GM12878 (cell line): ENCODE data around the gene ARL14. TPM values are rescaled to one million over a fixed set of nuclear protein-coding genes. Genes with fewer than 3 reads are reported as not detected.

Experiments
- ATAC-seq: fragments of 200-7000 bp; cut with Tn5 transposase; 3 replicates; pipeline ENCODE4 v1.9.1; 2020; ENCODE audit warnings: mild to moderate bottlenecking, moderate library complexity
- BruUV-seq: library from RNA; stranded (reverse); fragments of 400-500 nt; replicated peaks from 2 replicates; lab custom pipeline; 2021; lab: Mats Ljungman, UMichigan
- CTCF ChIA-PET: fragments of 300-600 bp; sonication (Branson Sonifier 250); formaldehyde crosslinking; extraction: SDS; loops from one replicate; lab custom pipeline; 2021; ENCODE audit warnings: inconsistent platforms; lab: Yijun Ruan, JAX
- POLR2A ChIA-PET: fragments of 350-600 bp; formaldehyde crosslinking; extraction: SDS; loops from one replicate; lab custom pipeline; 2021; ENCODE audit warnings: inconsistent platforms; lab: Charles Lee
- RAD21 ChIA-PET: fragments of 300-600 bp; sonication (Branson Sonifier 250); formaldehyde crosslinking; loops from one replicate; lab custom pipeline; 2023; ENCODE audit warnings: antibody characterized with exemption; ENCODE audit not compliant: unreplicated experiment; lab: Charles Lee
- SMC1A ChIA-PET: fragments of 300-600 bp; sonication (Branson Sonifier 250); formaldehyde crosslinking; loops from one replicate; lab custom pipeline; 2023; ENCODE audit not compliant: unreplicated experiment, uncharacterized antibody; lab: Charles Lee
- DNase-seq: peaks from one replicate; pipeline ENCODE4 v3.0.0-alpha.2; 2011; ENCODE audit warnings: low read depth, low spot score
- FAIRE-seq: peaks from 3 replicates; lab custom pipeline; 2011; peaks lifted over from hg19 to GRCh38; lab: Jason Lieb, UNC
- H2AFZ ChIP-seq: 2 replicates; pipeline ENCODE4 v1.6.0; 2011; ENCODE audit warnings: low read depth, low read length, control low read depth; ENCODE audit not compliant: control insufficient read depth
- H3K27ac ChIP-seq: 2 replicates; pipeline ENCODE4 v1.5.1; 2011; ENCODE audit warnings: control low read depth; ENCODE audit not compliant: control insufficient read depth, insufficient read depth
- H3K27me3 ChIP-seq, 2 experiments: replicated peaks in 1 of 2; 2 replicates each; pipeline versions ENCODE4 v1.6.0 to v1.6.1; 2011; ENCODE audit warnings: low read length in 1 of 2; ENCODE audit not compliant: control insufficient read depth in 2 of 2, insufficient read depth in 2 of 2
- H3K36me3 ChIP-seq, 2 experiments: 2 replicates each; pipeline ENCODE4 v1.5.1; 2011; ENCODE audit warnings: low read length in 1 of 2; ENCODE audit not compliant: control insufficient read depth in 2 of 2, insufficient read depth in 2 of 2
- H3K4me1 ChIP-seq: 2 replicates; pipeline ENCODE4 v1.6.1; 2011; ENCODE audit warnings: mild to moderate bottlenecking, low read length, moderate library complexity, mixed read lengths; ENCODE audit not compliant: control insufficient read depth, insufficient read depth
- H3K4me2 ChIP-seq: 2 replicates; pipeline ENCODE4 v1.6.0; 2011; ENCODE audit warnings: control low read depth; ENCODE audit not compliant: control insufficient read depth, insufficient read depth
- H3K4me3 ChIP-seq: fragments of 200-600 bp; sonication (generic); 2 replicates; pipeline ENCODE4 v1.5.1; 2016
- H3K79me2 ChIP-seq: 2 replicates; pipeline ENCODE4 v1.6.0; 2011; ENCODE audit warnings: low read length; ENCODE audit not compliant: control insufficient read depth, insufficient read depth
- H3K9ac ChIP-seq: 2 replicates; pipeline ENCODE4 v1.8.0; 2011; ENCODE audit warnings: low read length, control low read depth, mixed read lengths; ENCODE audit not compliant: control insufficient read depth, insufficient read depth
- H3K9me3 ChIP-seq: replicated peaks from 3 replicates; pipeline ENCODE4 v1.5.1; 2011; ENCODE audit warnings: mild to moderate bottlenecking, low read length; ENCODE audit not compliant: control insufficient read depth, insufficient read depth
- H4K20me1 ChIP-seq: 2 replicates; pipeline ENCODE4 v1.6.0; 2011; ENCODE audit not compliant: control insufficient read depth, insufficient read depth
- CBX5 ChIP-seq: sonication (generic); IDR thresholded peaks from 2 replicates; pipeline ENCODE4 v1.6.1; 2016; ENCODE audit warnings: low read depth, moderate library complexity, mild to moderate bottlenecking, inconsistent platforms
- DPF2 ChIP-seq: fragments of 450-650 bp; IDR thresholded peaks from 2 replicates; pipeline ENCODE4 v1.6.1; 2017; ENCODE audit warnings: mild to moderate bottlenecking
- IKZF2 ChIP-seq, 2 experiments: fragments of 450-650 bp; IDR thresholded peaks; 2 replicates each; pipeline ENCODE4 v1.6.1; 2017; ENCODE audit warnings: mild to moderate bottlenecking in 2 of 2, moderate library complexity in 2 of 2
- IRF5 ChIP-seq: fragments of 450-650 bp; IDR thresholded peaks from 2 replicates; pipeline ENCODE4 v1.6.1; 2017; ENCODE audit warnings: borderline replicate concordance
- NBN ChIP-seq: fragments of 450-650 bp; IDR thresholded peaks from 2 replicates; pipeline ENCODE4 v1.6.1; 2016
- PKNOX1 ChIP-seq: fragments of 450-650 bp; IDR thresholded peaks from 2 replicates; pipeline ENCODE4 v1.6.1; 2016; ENCODE audit warnings: mild to moderate bottlenecking
- RAD51 ChIP-seq: fragments of 450-650 bp; IDR thresholded peaks from 2 replicates; pipeline ENCODE4 v1.6.1; 2016; ENCODE audit warnings: moderate library complexity, mild to moderate bottlenecking, inconsistent platforms
- RFX5 ChIP-seq: IDR thresholded peaks from 2 replicates; pipeline ENCODE4 v1.6.1; 2011; ENCODE audit warnings: low read depth, low read length, improper control_type of control experiment
- SMC3 ChIP-seq: IDR thresholded peaks from 2 replicates; pipeline ENCODE4 v1.6.1; 2011; ENCODE audit warnings: low read length, improper control_type of control experiment, borderline replicate concordance
- USF2 ChIP-seq: IDR thresholded peaks from 2 replicates; pipeline ENCODE4 v1.6.1; 2011; ENCODE audit warnings: low read depth, low read length, improper control_type of control experiment, borderline replicate concordance
- ZBED1 ChIP-seq: IDR thresholded peaks from 2 replicates; pipeline ENCODE4 v1.6.1; 2016; ENCODE audit warnings: borderline replicate concordance
- WGBS: methylation state at CpG from one replicate; pipeline ENCODE4 v1.1.6; 2016; ENCODE audit warnings: low lambda C conversion rate; ENCODE audit not compliant: insufficient replicate concordance, insufficient coverage; ENCODE audit errors: missing lambda C conversion rate; 5-methylcytosine and 5-hydroxymethylcytosine counted together
- in situ Hi-C: fragments of 300-500 bp; cut with MboI; formaldehyde crosslinking; loops from 9 replicates; pipeline ENCODE4 v1.14.3; 2018; ENCODE audit warnings: mixed read lengths
- intact Hi-C: fragments of 100-400 bp; cut with micrococcal nuclease; formaldehyde crosslinking; loops from one replicate; pipeline ENCODE4 v1.14.2; 2022; ENCODE audit not compliant: unreplicated experiment
- polyA plus RNA-seq, 11 experiments: library from polyadenylated mRNA; depleted of rRNA in 4 of 11; unstranded in 6 of 11; stranded (reverse) in 5 of 11; fragments of >200 nt; fragmentation: Nextera tagmentation in 4 of 11; fragmentation: Illumina TruSeq in 1 of 11; extraction: Ambion mirVana in 4 of 11; extraction: Trizol in 1 of 11; gene quantifications; 1 replicate in 1 of 11; 2 replicates in 10 of 11; pipeline versions ENCODE4 v1.2.1 to v1.2.3, GENCODE V29; 2011 to 2016; ENCODE audit warnings: inconsistent platforms in 2 of 11, missing spikeins in 2 of 11, low read depth in 1 of 11
- total RNA-seq, 4 experiments: library from RNA; depleted of rRNA in 3 of 4; stranded (reverse); fragments of >200 nt in 3 of 4; fragmentation: Illumina TruSeq in 1 of 4; extraction: Trizol in 1 of 4; gene quantifications; 2 replicates each; pipeline versions ENCODE4 v1.2.1 to v1.2.3, GENCODE V29; 2013 to 2021

ARL14 gene
- total and polyA plus RNA-seq, 10 of the 15 experiments (the other 5 are each of a cell fraction or from before 2014, with no cell fraction given), result 0.04 to 0.18 TPM; not detected in 8

GRCh38 chr3:160703974-160704373, 27.0 kb downstream of the ARL14 start:
- H3K27ac ChIP-seq, result no peak overlapping the region
- no peak for TF ChIP-seq CBX5
- no peak for TF ChIP-seq DPF2
- no peak for TF ChIP-seq IRF5
- DNase-seq, result no peak
- intact Hi-C loops (no loop called here), in situ Hi-C loops (loop anchor here (5.0 kb wide), 1 partner anchor 238 kb away; no protein-coding TSS in a partner anchor)
- ATAC-seq, result no peak
- H2AFZ ChIP-seq, result no peak overlapping the region
- ChIA-PET SMC1A (no interaction called here), POLR2A (no interaction called here), CTCF (interaction anchor here (0.6 to 1.0 kb wide), 4 partner anchors 16 to 238 kb away, joined by 3 to 4 read pairs (median 3); no protein-coding TSS in a partner anchor), RAD21 (no interaction called here)
- H4K20me1 ChIP-seq, result no peaks in the 10 kb centered on the region
- WGBS, result 25% methylated on average over 2 of the region's 2 CpGs
- H3K9me3 ChIP-seq, result no peaks in the 10 kb centered on the region; the same call in 2 of the 3 replicates
- H3K4me1 ChIP-seq, result no peaks in the 10 kb centered on the region
- no peak overlapping the region for H3K4me2 ChIP-seq
- no peak overlapping the region for H3K4me3 ChIP-seq
- FAIRE-seq, result no peak
- H3K9ac ChIP-seq, result no peak overlapping the region
- H3K36me3 ChIP-seq, result no peaks in the 10 kb centered on the region
- H3K27me3 ChIP-seq, result peaks cover 3% of the 10 kb centered on the region in 2 experiments; a peak in 2 of 4 replicates
- H3K79me2 ChIP-seq, result no peaks in the 10 kb centered on the region
- no TSS peak for BruUV-seq

GRCh38 chr3:160707187-160707794, 30.3 kb downstream of the ARL14 start:
- ChIA-PET RAD21 (interaction anchor here (1.0 kb wide), 1 partner anchor 234 kb away, joined by 3 read pairs; no protein-coding TSS in a partner anchor), POLR2A (no interaction called here), CTCF (interaction anchor here (1.2 to 1.9 kb wide), 5 partner anchors 219 to 569 kb away, joined by 3 to 22 read pairs (median 5); no protein-coding TSS in a partner anchor), SMC1A (interaction anchor here (1.1 to 2.5 kb wide), 4 partner anchors 234 to 714 kb away, joined by 3 to 16 read pairs (median 6); no protein-coding TSS in a partner anchor)
- WGBS, result 6% methylated on average over 4 of the region's 4 CpGs
- Histone ChIP-seq H3K36me3 (no peaks in the 10 kb centered on the region), H3K9me3 (no peaks in the 10 kb centered on the region; the same call in 2 of the 3 replicates), H3K9ac (no peak overlapping the region), H3K27me3 (peaks cover 3 to 5% of the 10 kb centered on the region in 2 experiments; a peak in 2 of 4 replicates), H3K4me3 (no peak overlapping the region), H3K4me2 (no peak overlapping the region), H4K20me1 (no peaks in the 10 kb centered on the region), H3K79me2 (no peaks in the 10 kb centered on the region), H3K27ac (no peak overlapping the region), H2AFZ (no peak overlapping the region), H3K4me1 (no peaks in the 10 kb centered on the region)
- DNase-seq (peak; percentile 11), FAIRE-seq (peak; percentile 7), ATAC-seq (peak; percentile 83)
- in situ Hi-C loops, result no loop called here
- no TSS peak for BruUV-seq
- intact Hi-C loops, result loop anchor here (1.0 to 5.0 kb wide), 3 partner anchors 220 to 715 kb away; no protein-coding TSS in a partner anchor
- TF ChIP-seq RAD51 (no peak), ZBED1 (no peak), RFX5 (no peak), SMC3 (peak; percentile 69; the same call in 1 of the 2 replicates), PKNOX1 (no peak), NBN (no peak), USF2 (no peak), IKZF2 (IDR thresholded peaks at IDR 0.05) (no peak)
